HG03064 (cell line): ENCODE measurements around the gene EVI5.
A peak's percentile ranks its signal among the peaks of the same experiment; 100 is the strongest.

Experiments
- ATAC-seq: cut with Tn5 transposase; IDR thresholded peaks from one replicate; pipeline ENCODE4 v1.9.1; 2021; ENCODE audit warnings: low read depth; ENCODE audit not compliant: unreplicated experiment

EVI5 gene

DNA sequence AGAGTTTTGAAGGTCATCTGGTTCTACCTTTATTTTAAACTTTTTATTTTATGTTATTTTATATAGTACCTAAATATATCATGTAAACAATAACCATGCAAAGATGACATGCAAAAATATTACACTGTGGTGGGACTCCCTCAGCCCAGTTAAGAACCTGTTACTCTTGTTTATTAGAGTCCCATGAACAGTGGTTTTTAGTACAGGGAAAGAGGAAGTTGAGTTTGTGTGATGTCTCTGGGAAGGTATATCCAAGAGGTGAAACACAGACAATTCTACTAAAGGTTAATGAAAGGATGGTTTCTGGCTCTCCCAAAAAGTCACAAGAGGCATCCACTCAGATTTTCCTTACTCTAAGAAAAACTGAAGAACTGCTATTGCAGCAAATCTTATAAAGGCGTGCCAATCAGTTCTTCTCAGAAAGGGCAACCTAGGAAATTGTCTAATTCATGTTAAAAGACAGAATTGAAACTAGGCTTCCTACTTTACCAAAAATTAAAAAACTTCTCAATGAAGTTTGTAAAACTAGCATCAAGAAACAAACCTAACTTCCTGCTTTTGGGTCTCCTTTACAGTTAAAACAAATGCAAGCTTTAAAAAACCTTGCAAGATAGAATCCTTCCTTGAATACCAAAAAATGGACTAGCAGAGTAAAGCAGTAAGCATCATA is 318.1 kb downstream of the EVI5 start:
- no peak for ATAC-seq

DNA sequence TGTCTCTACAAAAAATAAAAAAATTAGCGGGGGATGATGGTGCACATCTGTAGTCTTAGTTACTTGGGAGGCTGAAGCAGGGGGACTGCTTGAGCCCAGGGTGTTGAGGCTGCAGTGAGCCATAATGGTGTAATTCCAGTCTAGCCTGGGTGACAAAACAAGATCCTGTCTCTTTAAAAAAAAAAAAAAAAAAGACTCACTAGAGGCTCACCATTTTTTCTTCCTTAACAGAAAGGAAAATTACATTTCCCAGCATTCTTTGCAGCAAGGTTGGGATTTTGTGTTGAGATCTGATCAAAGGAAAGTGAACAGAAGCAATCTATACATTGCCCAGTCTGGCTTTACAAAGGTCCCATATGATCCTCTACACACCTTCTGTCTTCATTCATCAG is 319.7 kb downstream of the EVI5 start:
- ATAC-seq, result no peak

DNA sequence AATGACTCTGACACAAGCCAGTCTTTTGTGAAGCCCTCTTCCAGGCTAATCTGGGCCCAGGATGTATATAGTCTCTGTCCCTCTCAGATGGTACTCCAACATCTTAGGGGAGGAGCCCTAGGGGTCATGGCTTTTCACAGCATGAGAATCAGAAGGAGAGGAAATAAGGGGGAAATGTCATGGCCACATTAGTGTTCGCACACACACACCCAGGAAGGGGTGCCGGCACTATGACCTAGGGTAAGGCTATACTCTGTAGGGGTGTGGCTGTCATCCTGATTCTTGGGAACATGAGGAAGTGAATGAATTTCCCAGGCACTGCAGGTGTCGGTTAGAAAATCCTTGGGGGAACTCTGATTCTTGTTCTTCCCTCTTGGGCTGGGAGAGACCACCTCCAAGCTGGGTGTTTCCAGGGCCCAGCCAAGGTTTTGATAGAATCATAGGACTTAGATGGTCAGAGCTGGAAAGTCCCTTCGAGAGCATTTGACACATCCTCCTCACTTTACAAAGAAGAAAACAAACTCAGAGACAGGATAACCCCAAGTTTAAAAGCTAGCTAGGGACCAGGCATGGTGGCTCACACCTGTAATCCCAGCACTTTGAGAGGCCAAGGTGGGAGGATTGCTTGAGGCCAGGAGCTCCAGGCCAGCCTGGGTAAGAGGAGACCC is 320.2 kb downstream of the EVI5 start:
- ATAC-seq, result no peak

DNA sequence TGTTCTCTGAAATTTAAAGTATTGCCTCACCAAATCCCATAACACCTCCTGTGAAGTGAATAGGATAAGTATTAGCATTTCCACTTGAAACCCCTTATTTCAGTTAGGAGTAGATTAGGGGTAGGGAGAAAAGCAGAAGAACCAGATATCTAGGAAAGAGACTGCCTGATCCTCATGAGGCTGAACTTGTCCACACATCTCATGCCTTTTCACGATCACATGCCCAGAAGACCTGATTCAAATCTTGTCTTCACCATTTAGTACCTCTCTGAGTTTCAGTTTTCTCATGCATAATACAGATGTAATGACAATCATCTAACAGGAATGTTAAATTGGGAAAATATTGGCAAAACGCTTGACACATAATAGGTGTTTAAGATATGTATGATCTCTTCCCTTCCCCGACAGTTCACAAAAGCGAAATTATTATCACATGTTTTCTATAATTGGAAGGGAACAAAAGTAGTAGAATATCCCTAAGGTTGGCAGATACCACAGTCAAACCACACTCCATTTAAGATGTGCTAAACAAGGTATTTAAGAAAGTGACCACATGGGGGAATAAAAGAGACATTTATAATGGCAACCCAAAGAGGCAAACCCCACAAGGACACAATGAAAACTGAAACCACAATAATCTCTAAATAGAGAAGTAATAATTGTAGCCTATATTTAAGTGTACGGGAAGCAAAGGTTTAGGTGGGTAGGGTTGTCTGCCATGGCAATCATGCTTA is 323.4 kb downstream of the EVI5 start:
- peak; percentile 61 for ATAC-seq

DNA sequence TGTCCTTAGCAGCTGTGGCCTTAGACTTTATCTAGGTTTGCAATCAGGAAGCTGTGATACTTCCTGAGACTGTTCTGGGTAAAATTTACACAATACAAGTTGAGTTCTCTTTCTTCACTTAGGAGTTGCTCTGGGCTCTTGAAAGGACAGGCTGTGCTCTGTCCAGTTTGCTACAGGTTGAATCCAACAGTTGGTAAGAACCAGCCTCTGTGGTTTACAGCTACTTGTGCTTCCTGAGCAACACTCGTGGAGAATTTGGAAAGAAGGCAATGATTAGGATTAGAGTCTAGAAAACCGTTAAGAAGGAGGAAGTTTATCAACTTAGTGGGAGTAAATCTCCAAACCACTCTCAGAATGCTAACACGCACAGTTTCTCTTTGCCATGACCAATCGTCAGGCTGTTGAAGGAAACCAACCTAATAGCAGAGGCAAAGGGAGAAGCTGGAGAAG is 325.0 kb downstream of the EVI5 start:
- ATAC-seq, result no peak
